Sigmoid colon (tissue), 7 donors: ENCODE data around the gene CDCP1. TPM values are rescaled to one million over a fixed set of nuclear protein-coding genes. Genes with fewer than 3 reads are reported as not detected.

Experiments
- DNase-seq: peaks from one replicate; pipeline ENCODE4 v3.0.0-alpha.2; 2019
- H3K27ac ChIP-seq, 4 donors: fragments of 200-600 bp; sonication (generic); one replicate each; pipeline ENCODE4 v1.5.1; 2016 to 2019; ENCODE audit warnings: mild to moderate bottlenecking in 1 of 4
- H3K27me3 ChIP-seq, 3 donors: fragments of 200-600 bp; sonication (generic); one replicate each; pipeline ENCODE4 v1.5.1; 2019; ENCODE audit warnings: mild to moderate bottlenecking in 1 of 3
- H3K36me3 ChIP-seq, 4 donors: fragments of 200-600 bp; sonication (generic); one replicate each; pipeline ENCODE4 v1.5.1; 2016 to 2019
- H3K4me1 ChIP-seq, 4 donors: fragments of 200-600 bp; sonication (generic); one replicate each; pipeline ENCODE4 v1.5.1; 2017 to 2019
- H3K4me3 ChIP-seq, 4 donors: fragments of 200-600 bp; sonication (generic); one replicate each; pipeline ENCODE4 v1.5.1; 2017 to 2019; ENCODE audit warnings: mild to moderate bottlenecking in 2 of 4, moderate library complexity in 1 of 4
- H3K9me3 ChIP-seq, 4 donors: fragments of 200-600 bp in 3 of 4; sonication (generic) in 3 of 4; one replicate each; pipeline versions ENCODE4 v1.5.1 to v1.6.1; 2013 to 2019
- CTCF ChIP-seq, 4 experiments: fragments of 450-650 bp in 3 of 4; fragments of 200-600 bp in 1 of 4; IDR thresholded peaks; one replicate each; pipeline ENCODE4 v1.5.1; 2016 to 2019; ENCODE audit warnings: antibody characterized with exemption in 4 of 4, mild to moderate bottlenecking in 3 of 4, moderate library complexity in 2 of 4
- EP300 ChIP-seq, 4 donors: sonication (generic); formaldehyde crosslinking; IDR thresholded peaks; one replicate each; pipeline ENCODE4 v1.6.1; 2017; ENCODE audit warnings: antibody characterized with exemption in 4 of 4
- POLR2A ChIP-seq, 2 donors: fragments of 450-650 bp; IDR thresholded peaks; one replicate each; pipeline ENCODE4 v1.6.1; 2016; ENCODE audit warnings: antibody characterized with exemption in 2 of 2, mild to moderate bottlenecking in 2 of 2, moderate library complexity in 2 of 2
- POLR2AphosphoS5 ChIP-seq, 4 donors: sonication (generic); formaldehyde crosslinking; IDR thresholded peaks; one replicate each; pipeline ENCODE4 v1.6.1; 2017; ENCODE audit warnings: antibody characterized with exemption in 4 of 4
- WGBS, 2 donors: extraction: QIAGEN DNeasy Blood & Tissue Kit; methylation state at CpG; one replicate each; pipeline ENCODE4 v1.1.7; 2013; 5-methylcytosine and 5-hydroxymethylcytosine counted together
- intact Hi-C: fragments of 100-400 bp; cut with DNase I; formaldehyde crosslinking; loops from one replicate; pipeline ENCODE4 v1.15.1; 2023
- polyA plus RNA-seq, 3 donors: library from polyadenylated mRNA; stranded (reverse); fragments of 200-250 nt; gene quantifications; one replicate each; pipeline ENCODE4 v1.2.3, GENCODE V29; 2013
- total RNA-seq, 4 donors: library from RNA; depleted of rRNA; stranded (reverse); fragments of >200 nt; gene quantifications; one replicate each; pipeline ENCODE4 v1.1.0, GENCODE V29; 2016
- donor health status: healthy with polysubstance abuse.
- donor health status: Bipolar disorder and iron deficiency.
- donor health status: healthy.

Gene CDCP1
- total RNA-seq (1 to 10 TPM in 1 of 4 donors, under 1 TPM in 3; 0.71 to 1.2 (median 0.82) TPM), polyA plus RNA-seq (10 to 100 TPM in 1 of 3 donors, 1 to 10 TPM in 2; 7.2 to 35.2 (median 9.0) TPM)

- no peak for DNase-seq
- Histone ChIP-seq H3K4me3 (peak within 1 kb of the TSS; percentile 9 to 53 (median 44)), H3K4me1 (peaks cover 0 to 26% (median 14%) of the 10 kb centered on the region in 4 donors), H3K36me3 (no peaks in the 10 kb centered on the region), H3K27me3 (peaks cover 12 to 26% (median 12%) of the 10 kb centered on the region in 3 donors), H3K27ac (peak within 1 kb of the TSS in 2 of 4 donors; percentile 16 to 37), H3K9me3 (peaks cover 0 to 2% (median 0%) of the 10 kb centered on the region in 4 donors)
- 0 to 1% methylated on average over 92 of the region's 92 CpGs for WGBS, 2 donors
- TF ChIP-seq POLR2AphosphoS5 (IDR thresholded peaks at IDR 0.05) (no peak), EP300 (IDR thresholded peaks at IDR 0.05) (no peak), POLR2A (IDR thresholded peaks at IDR 0.05) (peak in 1 of 2 donors; percentile 11), CTCF (IDR thresholded peaks at IDR 0.05) (no peak)
- intact Hi-C loops, result no loop called here
Observed at GRCh38 chr3:45145681-45146614, at the start of gene CDCP1. Gene CDCP1 (minus strand): TSS chr3:45146378. CDS start chr3:45146287, 91 bp downstream.

- 41 to 77% methylated on average over 5 of the region's 5 CpGs for WGBS, 2 donors
- no peak for DNase-seq
- TF ChIP-seq POLR2A (IDR thresholded peaks at IDR 0.05), result no peak
- no peak for TF ChIP-seq POLR2AphosphoS5 (IDR thresholded peaks at IDR 0.05)
- TF ChIP-seq CTCF (IDR thresholded peaks at IDR 0.05), result no peak
- Histone ChIP-seq H3K36me3 (no peaks in the 10 kb centered on the region), H3K27me3 (peaks cover 0 to 4% (median 0%) of the 10 kb centered on the region in 3 donors), H3K4me1 (peaks cover 0 to 12% (median 2%) of the 10 kb centered on the region in 4 donors), H3K4me3 (no peak overlapping the region), H3K27ac (no peak overlapping the region), H3K9me3 (no peaks in the 10 kb centered on the region)
- intact Hi-C loops, result loop anchor here (5.0 kb wide), 1 partner anchor 142 kb away; no protein-coding TSS in a partner anchor
Observed at GRCh38 chr3:45194791-45195190, 48.6 kb upstream of the CDCP1 start.

GRCh38 chr3:45191924-45192417 lies 45.8 kb upstream of the CDCP1 start:
- WGBS, 2 donors, result 32 to 57% methylated on average over 3 of the region's 3 CpGs

GRCh38 chr3:45191424-45191823 lies 45.2 kb upstream of the CDCP1 start:
- no peaks in the 10 kb centered on the region for H3K36me3 ChIP-seq
- H3K4me3 ChIP-seq, result no peak overlapping the region
- DNase-seq, result peak; percentile 38
- H3K27ac ChIP-seq, result no peak overlapping the region
- H3K27me3 ChIP-seq, result peaks cover 0 to 4% (median 0%) of the 10 kb centered on the region in 3 donors
- H3K9me3 ChIP-seq, result no peaks in the 10 kb centered on the region
- WGBS, 2 donors, result 90 to 93% methylated on average over 4 of the region's 4 CpGs
- TF ChIP-seq CTCF (IDR thresholded peaks at IDR 0.05) (no peak), EP300 (IDR thresholded peaks at IDR 0.05) (no peak), POLR2A (IDR thresholded peaks at IDR 0.05) (no peak), POLR2AphosphoS5 (IDR thresholded peaks at IDR 0.05) (no peak)
- peaks cover 0 to 18% (median 16%) of the 10 kb centered on the region in 4 donors for H3K4me1 ChIP-seq
- intact Hi-C loops, result loop anchor here (5.0 kb wide), 1 partner anchor 139 kb away; no protein-coding TSS in a partner anchor

More at GRCh38 chr3:45191924-45192417, 45.8 kb upstream of the CDCP1 start:
- peaks cover 0 to 4% (median 0%) of the 10 kb centered on the region in 3 donors for H3K27me3 ChIP-seq
- no peaks in the 10 kb centered on the region for H3K9me3 ChIP-seq
- H3K4me1 ChIP-seq, result peaks cover 0 to 18% (median 16%) of the 10 kb centered on the region in 4 donors
- peak; percentile 7 for DNase-seq
- intact Hi-C loops, result loop anchor here (5.0 kb wide), 1 partner anchor 140 kb away; no protein-coding TSS in a partner anchor
- no peak for TF ChIP-seq POLR2A (IDR thresholded peaks at IDR 0.05)
- H3K27ac ChIP-seq, result no peak overlapping the region
- H3K4me3 ChIP-seq, result no peak overlapping the region
- no peaks in the 10 kb centered on the region for H3K36me3 ChIP-seq
